OCI-M2 (cell line): ENCODE measurements around the gene SLIT3.

Experiments
- DNase-seq: peaks from one replicate; lab custom pipeline; 2025; ENCODE audit not compliant: unreplicated experiment; lab: John Stamatoyannopoulos, UW

Gene SLIT3

GRCh38 chr5:169300468-169301385 lies at the start of gene SLIT3:
Gene SLIT3, minus strand, starts transcription at chr5:169301139. Its CDS starts 430 bp downstream, at chr5:169300709.
- no peak for DNase-seq

GRCh38 chr5:169350016-169350415 lies 49.1 kb upstream of the SLIT3 start:
- no peak for DNase-seq

GRCh38 chr5:169347786-169348185 lies 46.8 kb upstream of the SLIT3 start:
- no peak for DNase-seq

DNA sequence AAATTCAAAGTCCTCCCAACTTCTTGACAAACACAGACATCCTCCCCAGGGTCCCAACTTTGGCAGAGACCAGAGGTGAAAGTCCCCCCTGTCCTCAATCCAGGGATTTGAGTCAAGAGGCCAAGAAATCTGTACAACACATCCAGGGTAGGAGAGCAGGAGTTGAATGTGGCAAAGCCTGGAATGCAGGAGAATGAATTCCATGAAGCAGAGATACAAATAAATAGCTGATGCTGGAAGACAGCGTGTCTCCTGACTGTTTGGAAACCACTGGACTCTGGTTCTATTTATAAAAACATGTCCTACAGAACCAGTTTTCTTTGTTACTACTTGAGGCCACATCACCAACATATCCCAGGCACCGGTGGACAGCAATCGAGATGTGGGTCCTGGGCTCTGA lies 43.7 kb upstream of the SLIT3 start:
- DNase-seq, result no peak

DNA sequence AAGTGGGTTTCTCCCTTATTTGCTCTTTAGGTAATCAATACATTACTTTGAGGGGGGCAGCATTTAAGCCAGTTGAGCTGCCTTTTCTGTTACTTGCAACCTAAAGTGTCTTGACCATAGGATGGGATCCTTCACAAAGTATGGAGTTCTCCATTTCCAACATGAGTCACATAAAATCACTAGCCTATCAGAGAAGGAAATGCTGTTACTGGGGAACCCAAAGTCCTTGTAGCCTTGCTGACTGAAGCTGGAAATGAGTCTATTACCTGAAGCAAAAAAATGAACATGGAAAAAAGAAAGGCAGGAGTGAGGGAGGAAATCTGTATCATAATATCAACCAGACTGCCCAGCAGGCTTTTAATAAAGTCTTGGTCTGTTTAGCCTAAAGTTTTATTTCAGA lies 42.8 kb upstream of the SLIT3 start:
- no peak for DNase-seq

GRCh38 chr5:169341556-169341955 lies 40.6 kb upstream of the SLIT3 start:
- DNase-seq, result no peak

DNA sequence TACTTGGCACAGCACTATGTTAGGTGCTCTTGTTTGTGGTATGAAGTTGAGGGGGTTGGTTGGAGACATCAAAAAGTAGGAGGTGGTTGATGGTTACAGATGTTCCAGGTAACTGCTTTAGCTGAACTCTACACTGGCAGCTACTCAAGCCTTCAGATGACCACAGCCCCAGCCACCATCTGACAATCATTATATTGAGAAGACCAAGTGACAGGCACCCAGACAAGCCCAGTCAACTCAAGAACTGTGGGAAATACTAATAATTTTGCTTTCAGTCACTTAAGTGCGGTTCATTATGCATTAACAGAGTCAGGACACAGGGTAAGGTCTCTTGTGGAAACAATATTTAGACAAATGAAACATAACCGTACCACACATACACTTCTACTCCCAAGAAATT lies 38.9 kb upstream of the SLIT3 start:
- DNase-seq, result no peak

GRCh38 chr5:169336242-169336641 lies 35.3 kb upstream of the SLIT3 start:
- no peak for DNase-seq

GRCh38 chr5:169335806-169336205 lies 34.9 kb upstream of the SLIT3 start:
- DNase-seq, result no peak

DNA sequence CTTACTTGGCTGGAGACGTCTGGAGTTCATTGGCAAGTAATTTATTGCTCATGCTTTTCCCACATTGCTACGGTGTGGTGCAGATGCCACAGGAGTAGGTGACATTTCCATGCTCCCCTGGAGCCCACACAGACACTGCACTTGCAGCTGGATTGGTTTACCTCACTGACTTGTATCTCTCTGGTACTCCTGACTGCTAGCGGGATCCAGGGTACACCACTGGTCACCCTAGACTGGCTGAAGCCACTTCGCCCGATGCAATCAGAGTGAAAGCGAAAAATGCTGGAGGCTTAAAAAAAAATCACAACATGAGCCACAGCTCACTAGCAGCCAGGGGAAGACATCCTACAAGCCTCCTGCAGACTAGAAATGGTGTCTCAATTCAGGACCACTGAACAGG lies 32.6 kb upstream of the SLIT3 start:
- DNase-seq, result no peak

DNA sequence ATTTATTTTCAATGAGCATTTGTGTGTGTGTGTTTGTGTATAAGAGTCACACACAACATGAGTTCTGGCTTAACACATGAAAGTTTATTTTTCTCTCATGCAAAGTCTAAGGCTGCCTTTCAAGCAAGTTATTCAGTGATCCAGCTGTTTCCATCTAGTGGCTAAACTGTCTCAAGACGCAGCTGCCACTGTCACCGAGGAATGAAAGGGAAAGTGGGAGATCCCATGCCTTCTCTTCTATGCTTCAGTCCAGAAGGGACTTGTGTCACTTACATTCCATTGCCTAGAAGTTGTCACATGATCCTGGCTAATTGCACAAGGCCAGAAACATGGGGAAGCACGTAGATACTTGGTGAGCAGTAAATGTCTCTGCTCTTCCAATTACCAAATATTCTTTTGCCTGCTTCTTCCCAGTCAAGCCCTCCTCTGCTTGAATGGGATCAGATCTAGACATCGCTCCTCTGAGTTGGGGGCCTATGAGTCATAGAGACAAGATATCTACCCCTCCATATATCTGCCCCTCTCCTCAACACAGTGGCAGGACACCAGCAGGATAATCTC lies 30.4 kb upstream of the SLIT3 start:
- no peak for DNase-seq

GRCh38 chr5:169328401-169328800 lies 27.5 kb upstream of the SLIT3 start:
- no peak for DNase-seq

DNA sequence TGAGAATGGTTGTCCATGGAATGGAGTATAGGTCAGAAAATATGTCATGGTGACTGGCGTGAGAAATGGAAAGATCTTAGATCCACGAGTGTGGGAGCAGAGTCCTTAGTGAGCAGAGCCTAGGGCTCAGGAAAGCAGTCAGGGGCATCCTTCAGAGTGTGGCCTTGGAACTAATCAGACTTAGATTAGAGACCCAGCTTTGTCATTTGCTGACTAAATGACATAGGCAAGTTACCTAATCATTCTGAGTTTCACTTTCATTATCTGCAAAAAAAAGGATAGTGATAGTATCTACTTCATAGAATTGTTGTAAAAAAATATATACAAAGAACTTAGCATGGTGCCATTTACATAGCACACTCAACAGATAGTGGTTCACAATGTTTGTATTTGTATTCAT lies 24.3 kb upstream of the SLIT3 start:
- DNase-seq, result no peak

DNA sequence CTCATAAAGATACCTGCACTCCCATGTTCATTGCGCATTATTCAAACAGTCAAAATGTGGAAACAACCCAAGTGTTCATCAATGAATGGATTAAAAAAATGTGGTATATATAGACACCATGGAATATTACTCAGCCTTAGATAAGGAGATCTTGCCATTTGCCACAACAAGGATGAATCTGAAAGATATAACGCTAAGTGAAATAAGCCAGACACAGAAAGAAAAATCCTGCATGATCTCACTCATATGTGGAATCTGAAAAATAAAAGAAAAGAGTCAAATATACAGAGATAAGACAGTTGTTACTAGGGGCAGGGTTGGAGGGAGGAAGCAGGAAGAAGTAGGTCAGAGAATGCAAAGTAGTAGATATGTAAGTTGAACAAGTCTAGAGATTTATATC lies 17.6 kb upstream of the SLIT3 start:
- no peak for DNase-seq

DNA sequence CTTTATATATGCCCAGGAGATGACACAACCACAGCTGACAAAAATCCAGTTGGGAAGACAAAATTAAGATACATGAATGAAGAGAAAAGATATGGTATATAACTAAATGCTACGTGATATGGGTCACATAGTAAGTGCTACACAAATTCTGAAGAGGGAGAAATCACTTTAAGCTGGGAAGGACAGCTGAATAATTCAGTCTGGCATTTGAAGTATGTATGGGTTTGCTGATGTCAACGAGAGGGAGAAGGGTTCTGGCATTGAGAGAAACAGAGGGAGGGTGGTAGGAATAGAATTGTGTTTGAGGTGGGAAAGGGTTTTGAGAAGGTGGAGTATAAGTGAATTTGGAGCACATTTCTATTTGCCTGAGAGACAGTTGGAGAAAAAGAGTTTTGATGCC lies 6.7 kb upstream of the SLIT3 start:
- no peak for DNase-seq

- no peak for DNase-seq
Observed at GRCh38 chr5:169305366-169305765, 4.4 kb upstream of the SLIT3 start.

DNA sequence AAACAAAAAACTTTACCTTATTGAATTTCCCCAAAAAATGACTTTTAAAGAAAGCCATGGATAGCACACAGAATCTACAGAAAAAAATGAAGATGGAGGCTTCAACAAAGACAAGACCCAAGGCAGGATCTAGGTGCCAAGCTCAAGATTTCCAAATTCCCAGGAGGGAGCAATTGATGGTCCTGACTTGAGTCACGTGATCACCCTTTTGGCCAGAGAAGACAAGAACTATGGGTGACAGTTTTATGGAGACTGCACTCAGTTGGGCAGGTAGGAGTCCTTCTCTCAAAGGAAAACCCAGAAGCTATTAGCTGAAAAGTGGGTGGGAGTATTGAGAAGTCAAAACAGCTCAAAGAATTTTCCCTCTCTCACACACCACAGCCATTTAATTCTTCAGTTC lies 3.2 kb upstream of the SLIT3 start:
- DNase-seq, result no peak

DNA sequence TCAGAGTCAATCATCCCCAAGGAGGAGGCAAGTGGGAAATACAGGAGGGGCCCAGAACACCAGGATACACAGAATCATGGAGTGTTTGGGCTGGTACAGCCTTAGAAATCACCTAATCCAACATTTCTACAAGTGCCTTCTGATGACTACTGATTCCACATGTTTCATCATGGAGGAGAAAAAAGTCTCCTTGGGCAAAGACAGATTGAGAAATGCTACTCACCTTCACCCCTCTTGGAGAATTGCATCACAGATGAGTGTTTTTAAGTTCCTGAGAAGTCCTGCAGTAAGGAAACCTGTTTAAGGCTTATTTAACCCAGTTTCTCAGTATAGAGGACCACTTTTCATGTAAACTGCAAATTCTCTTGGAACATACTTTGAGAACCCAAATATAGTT lies 2.2 kb upstream of the SLIT3 start:
- no peak for DNase-seq

GRCh38 chr5:169302491-169303118 lies 1.7 kb upstream of the SLIT3 start:
- no peak for DNase-seq

- no peak for DNase-seq
Observed at GRCh38 chr5:169301986-169302385, 1.0 kb upstream of the SLIT3 start.

- DNase-seq, result no peak
Observed at GRCh38 chr5:169301386-169301934, 521 bp upstream of the SLIT3 start.
